Measurements from ENCODE around the gene SLC43A1. TPM values are rescaled to one million over a fixed set of nuclear protein-coding genes. Genes with fewer than 3 reads are reported as not detected.

The SLC43A1 gene
- polyA plus RNA-seq, 1 of the 3 experiments (the other 2 are of a cell fraction), result 4.4 TPM

DNA sequence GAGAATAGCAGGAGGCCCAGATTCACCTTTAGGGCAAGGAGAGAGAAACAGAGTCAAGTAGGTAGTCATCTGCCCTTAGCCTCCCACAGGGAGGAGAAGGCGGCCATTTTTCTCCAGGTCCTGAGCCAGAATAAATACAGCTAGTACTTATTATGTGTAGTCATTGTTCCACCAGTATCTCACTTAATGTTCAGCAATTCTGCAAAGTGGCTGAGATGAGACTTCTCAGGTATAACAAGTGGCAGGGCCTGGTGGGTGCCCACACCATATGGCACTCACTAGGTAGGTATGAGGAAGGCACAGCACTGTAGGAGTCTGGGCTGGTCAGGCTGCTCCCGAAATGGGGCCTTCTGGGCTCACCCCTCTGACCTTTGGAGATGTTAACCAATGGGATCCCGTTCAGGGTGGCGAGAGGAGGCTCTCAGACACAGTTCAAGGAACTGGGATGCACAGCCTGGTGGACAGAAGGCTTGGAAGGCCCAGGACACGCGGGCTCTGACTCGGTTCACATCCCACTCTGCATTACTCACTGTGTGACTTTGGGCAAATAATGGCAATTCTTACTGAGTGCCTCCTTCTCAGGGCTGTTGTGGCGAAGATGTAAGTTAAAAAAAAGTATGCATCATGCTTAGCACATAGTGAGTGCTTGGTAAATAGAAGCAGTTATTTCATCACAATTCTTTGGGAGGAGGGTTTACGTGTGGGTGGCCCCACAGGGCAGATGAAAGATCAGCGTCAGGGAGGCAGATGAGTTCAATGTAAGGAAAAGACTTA lies 30.1 kb downstream of the SLC43A1 start:
- no peak for DNase-seq
- 90% methylated on average over 10 of the region's 10 CpGs for WGBS (ENCODE audit: low lambda C conversion rate)
- peaks cover 4 to 8% of the 10 kb centered on the region in 2 experiments; a peak in 2 of 4 replicates for H3K4me1 ChIP-seq (ENCODE audit: control insufficient read depth in 1 of 2, insufficient read depth in 2 of 2, low read depth in 1 of 2, low read length in 1 of 2)

More for the DNA sequence above, 30.1 kb downstream of the SLC43A1 start:
- TF ChIP-seq RXRA (IDR thresholded peaks at IDR 0.05; ENCODE audit: borderline replicate concordance, low read depth) (no peak), FOXM1 (IDR thresholded peaks at IDR 0.05; ENCODE audit: low read depth) (no peak), TAF1 (IDR thresholded peaks at IDR 0.05; ENCODE audit: borderline replicate concordance, low read depth, low read length) (no peak), POLR2AphosphoS5 (IDR thresholded peaks at IDR 0.05; ENCODE audit: low read depth, low read length) (no peak), MXI1 (IDR thresholded peaks at IDR 0.05; ENCODE audit: low read depth, low read length) (no peak), NRF1 (IDR thresholded peaks at IDR 0.05; ENCODE audit: low read depth, low read length) (no peak), CTCF (IDR thresholded peaks at IDR 0.05) (no peak), USF1 (IDR thresholded peaks at IDR 0.05; ENCODE audit: borderline replicate concordance, low read depth) (no peak), SIN3A (IDR thresholded peaks at IDR 0.05; ENCODE audit: borderline replicate concordance, low read depth, low read length) (no peak), JUND (IDR thresholded peaks at IDR 0.05) (no peak), EP300 (IDR thresholded peaks at IDR 0.05; ENCODE audit: borderline replicate concordance in 1 of 2, low read depth in 1 of 2, low read length in 1 of 2) (no peak), TEAD4 (IDR thresholded peaks at IDR 0.05; ENCODE audit: borderline replicate concordance, insufficient read depth) (no peak)
- TF ChIP-seq, protein P1, sequence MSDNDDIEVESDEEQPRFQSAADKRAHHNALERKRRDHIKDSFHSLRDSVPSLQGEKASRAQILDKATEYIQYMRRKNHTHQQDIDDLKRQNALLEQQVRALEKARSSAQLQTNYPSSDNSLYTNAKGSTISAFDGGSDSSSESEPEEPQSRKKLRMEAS (IDR thresholded peaks at IDR 0.05; ENCODE audit: low read depth), result no peak
- no peak overlapping the region for H3K9ac ChIP-seq
- no peak overlapping the region for H3K4me3 ChIP-seq (ENCODE audit: low read depth in 2 of 2, low read length in 1 of 2)
- H3K36me3 ChIP-seq (replicated peaks in 1 of 2; ENCODE audit: control insufficient read depth in 1 of 2, insufficient read depth in 2 of 2, low read length in 1 of 2), result no peaks in the 10 kb centered on the region
- H3K79me2 ChIP-seq (ENCODE audit: insufficient read depth), result no peaks in the 10 kb centered on the region
- H3K9me2 ChIP-seq, result no peaks in the 10 kb centered on the region
- H3K27me3 ChIP-seq (ENCODE audit: insufficient read depth), result peaks cover 20% of the 10 kb centered on the region
- CTCF ChIA-PET, result interaction anchor here (1.3 to 27.2 kb wide), 8 partner anchors 7 to 159 kb away, joined by 3 to 517 read pairs (median 32); partner anchors contain the start of genes RTN4RL2, SLC43A1, TIMM10 and UBE2L6
- H3F3A ChIP-seq (replicated peaks; ENCODE audit: insufficient read depth), result no peaks in the 10 kb centered on the region
- H4K20me1 ChIP-seq (ENCODE audit: insufficient read depth), result no peaks in the 10 kb centered on the region
- POLR2A ChIA-PET, result no interaction called here
- no peak overlapping the region for H2AFZ ChIP-seq (ENCODE audit: low read depth)
- no peak overlapping the region for H3K4me2 ChIP-seq
- H3K27ac ChIP-seq (ENCODE audit: low read depth in 2 of 2, low read length in 1 of 2), result no peak overlapping the region
- H3K9me3 ChIP-seq, result no peaks in the 10 kb centered on the region

Measured in SK-N-SH (cell line).